Fibroblast of lung (primary cell): ENCODE measurements around the gene TLNRD1.

ENCODE experiments used
- EZH2 ChIP-seq: IDR thresholded peaks from 2 replicates; pipeline ENCODE4 v1.5.1; 2012; ENCODE audit warnings: low read length, control low read depth, mild to moderate bottlenecking; ENCODE audit errors: missing control alignments
- TF ChIP-seq, protein P1 (sequence below), 2 donors: IDR thresholded peaks in 1 of 2; conservative IDR thresholded peaks in 1 of 2; 1 replicate in 1 of 2; 2 replicates in 1 of 2; pipeline ENCODE4 v1.5.1; 2011 to 2012; ENCODE audit warnings: low read length in 2 of 2, control low read depth in 1 of 2, inconsistent platforms in 1 of 2, low read depth in 1 of 2, mild to moderate bottlenecking in 1 of 2

DNA sequence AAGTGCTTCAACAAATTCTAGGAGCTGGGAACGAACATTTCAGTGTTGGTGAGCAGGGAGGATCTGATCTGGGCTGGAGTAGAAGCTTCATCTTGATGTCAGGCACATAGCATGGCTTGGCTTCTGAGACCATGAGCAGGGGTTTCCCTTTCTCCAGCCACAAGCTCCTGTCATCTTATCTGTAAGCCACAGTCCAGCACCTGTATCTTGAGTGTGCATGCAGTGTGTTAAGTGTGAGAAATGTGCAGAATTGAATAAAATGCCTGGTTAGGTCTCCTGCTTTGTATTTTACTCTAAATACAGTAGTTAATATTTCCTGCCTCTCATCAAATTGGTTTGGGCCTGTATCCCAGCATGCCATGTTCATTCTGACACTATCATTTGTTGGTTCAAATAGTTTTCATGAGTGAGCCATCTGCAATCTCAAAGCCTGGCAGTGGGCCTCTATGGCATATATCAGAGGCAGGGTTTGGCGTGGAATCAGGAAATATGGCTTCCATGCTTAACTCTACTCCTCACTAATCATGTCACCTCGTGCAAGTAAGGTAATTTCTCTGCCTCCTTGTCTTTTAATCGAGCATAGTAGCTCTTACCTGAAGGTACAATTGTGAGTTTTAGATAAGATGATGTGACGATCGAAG, 43.3 kb downstream of the TLNRD1 start:
- TF ChIP-seq, protein P1, sequence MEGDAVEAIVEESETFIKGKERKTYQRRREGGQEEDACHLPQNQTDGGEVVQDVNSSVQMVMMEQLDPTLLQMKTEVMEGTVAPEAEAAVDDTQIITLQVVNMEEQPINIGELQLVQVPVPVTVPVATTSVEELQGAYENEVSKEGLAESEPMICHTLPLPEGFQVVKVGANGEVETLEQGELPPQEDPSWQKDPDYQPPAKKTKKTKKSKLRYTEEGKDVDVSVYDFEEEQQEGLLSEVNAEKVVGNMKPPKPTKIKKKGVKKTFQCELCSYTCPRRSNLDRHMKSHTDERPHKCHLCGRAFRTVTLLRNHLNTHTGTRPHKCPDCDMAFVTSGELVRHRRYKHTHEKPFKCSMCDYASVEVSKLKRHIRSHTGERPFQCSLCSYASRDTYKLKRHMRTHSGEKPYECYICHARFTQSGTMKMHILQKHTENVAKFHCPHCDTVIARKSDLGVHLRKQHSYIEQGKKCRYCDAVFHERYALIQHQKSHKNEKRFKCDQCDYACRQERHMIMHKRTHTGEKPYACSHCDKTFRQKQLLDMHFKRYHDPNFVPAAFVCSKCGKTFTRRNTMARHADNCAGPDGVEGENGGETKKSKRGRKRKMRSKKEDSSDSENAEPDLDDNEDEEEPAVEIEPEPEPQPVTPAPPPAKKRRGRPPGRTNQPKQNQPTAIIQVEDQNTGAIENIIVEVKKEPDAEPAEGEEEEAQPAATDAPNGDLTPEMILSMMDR (conservative IDR thresholded peaks at IDR 0.05 in 1 of 2, IDR thresholded peaks at IDR 0.05 in 1 of 2; ENCODE audit: low read depth in 1 of 2, low read length in 2 of 2) = no peak
- no peak for TF ChIP-seq EZH2
